ENCODE results near the gene DPYD.

The DPYD gene

GRCh38 chr1:97906567-97907241, 14.1 kb downstream of the DPYD start:
- no peak for DNase-seq (ENCODE audit: low read depth in 2 of 2)

GRCh38 chr1:97905141-97905940, 15.5 kb downstream of the DPYD start:
- no peak for DNase-seq (ENCODE audit: low read depth in 2 of 2)

- no peak for DNase-seq (ENCODE audit: low read depth in 2 of 2)
Observed at GRCh38 chr1:97904534-97904933, 16.3 kb downstream of the DPYD start.

- DNase-seq (ENCODE audit: low read depth in 2 of 2), result no peak
Observed at GRCh38 chr1:97903626-97904025, 17.2 kb downstream of the DPYD start.

GRCh38 chr1:97902067-97902466, 18.8 kb downstream of the DPYD start:
- no peak for DNase-seq (ENCODE audit: low read depth in 2 of 2)

GRCh38 chr1:97901017-97901658, 19.7 kb downstream of the DPYD start:
- DNase-seq (ENCODE audit: low read depth in 2 of 2), result no peak

- no peak for DNase-seq (ENCODE audit: low read depth in 2 of 2)
Observed at GRCh38 chr1:97898948-97899347, 21.9 kb downstream of the DPYD start.

GRCh38 chr1:97895278-97895677, 25.6 kb downstream of the DPYD start:
- no peak for DNase-seq (ENCODE audit: low read depth in 2 of 2)

- no peak for DNase-seq (ENCODE audit: low read depth in 2 of 2)
Observed at GRCh38 chr1:97893844-97894243, 27.0 kb downstream of the DPYD start.

- DNase-seq (ENCODE audit: low read depth in 2 of 2), result no peak
Observed at GRCh38 chr1:97886199-97886598, 34.6 kb downstream of the DPYD start.

- DNase-seq (ENCODE audit: low read depth in 2 of 2), result no peak
Observed at GRCh38 chr1:97883823-97884222, 37.0 kb downstream of the DPYD start.

- no peak for DNase-seq (ENCODE audit: low read depth in 2 of 2)
Observed at GRCh38 chr1:97877307-97877706, 43.5 kb downstream of the DPYD start.

- DNase-seq (ENCODE audit: low read depth in 2 of 2), result no peak
Observed at GRCh38 chr1:97875996-97876395, 44.8 kb downstream of the DPYD start.

GRCh38 chr1:97870589-97870988, 50.2 kb downstream of the DPYD start:
- no peak for DNase-seq (ENCODE audit: low read depth in 2 of 2)

- DNase-seq (ENCODE audit: low read depth in 2 of 2), result no peak
Observed at GRCh38 chr1:97869441-97869840, 51.4 kb downstream of the DPYD start.

GRCh38 chr1:97867127-97867526, 53.7 kb downstream of the DPYD start:
- no peak for DNase-seq (ENCODE audit: low read depth in 2 of 2)

- DNase-seq (ENCODE audit: low read depth in 2 of 2), result no peak
Observed at GRCh38 chr1:97864615-97865014, 56.2 kb downstream of the DPYD start.

- no peak for DNase-seq (ENCODE audit: low read depth in 2 of 2)
Observed at GRCh38 chr1:97853221-97853620, 67.6 kb downstream of the DPYD start.

GRCh38 chr1:97849345-97850340, 71.2 kb downstream of the DPYD start:
- no peak for DNase-seq (ENCODE audit: low read depth in 2 of 2)

GRCh38 chr1:97845805-97846204, 75.0 kb downstream of the DPYD start:
- no peak for DNase-seq (ENCODE audit: low read depth in 2 of 2)

GRCh38 chr1:97844552-97845089, 76.2 kb downstream of the DPYD start:
- DNase-seq (ENCODE audit: low read depth in 2 of 2), result no peak
